Adrenal gland (tissue), 12 donors: ENCODE data around the gene KIAA2012. TPM values are rescaled to one million over a fixed set of nuclear protein-coding genes. Genes with fewer than 3 reads are reported as not detected.

Experiments used
- DNase-seq, 7 donors: peaks; one replicate each; pipeline ENCODE4 v3.0.0-alpha.2; 2019 to 2020
- H3K27ac ChIP-seq, 5 donors: fragments of 200-600 bp; sonication (generic) in 4 of 5; 1 replicate in 3 of 5; 2 replicates in 2 of 5; pipeline versions ENCODE4 v1.5.1 to v1.8.0; 2016 to 2020; ENCODE audit warnings: mild to moderate bottlenecking in 1 of 5
- H3K27me3 ChIP-seq: fragments of 200-600 bp; 2 replicates; pipeline ENCODE4 v1.8.0; 2021
- H3K36me3 ChIP-seq, 2 donors: fragments of 200-600 bp; replicated peaks in 1 of 2; 1 replicate in 1 of 2; 2 replicates in 1 of 2; pipeline versions ENCODE4 v1.5.1 to v1.8.0; 2018 to 2022
- H3K4me1 ChIP-seq, 2 donors: fragments of 200-600 bp; replicated peaks in 1 of 2; 1 replicate in 1 of 2; 2 replicates in 1 of 2; pipeline versions ENCODE4 v1.5.1 to v1.8.0; 2018 to 2021
- H3K4me3 ChIP-seq, 4 donors: fragments of 200-600 bp; sonication (generic) in 3 of 4; one replicate each; pipeline ENCODE4 v1.5.1; 2016 to 2018
- H3K9me3 ChIP-seq, 3 donors: fragments of 200-600 bp; sonication (generic) in 1 of 3; replicated peaks in 1 of 3; 1 replicate in 2 of 3; 2 replicates in 1 of 3; pipeline versions ENCODE4 v1.5.1 to v1.8.0; 2016 to 2021
- CTCF ChIP-seq, 6 experiments: fragments of 450-650 bp in 4 of 6; fragments of 200-600 bp in 2 of 6; sonication (generic) in 1 of 6; IDR thresholded peaks; 1 replicate in 5 of 6; 2 replicates in 1 of 6; pipeline versions ENCODE4 v1.5.1 to v1.8.0; 2016 to 2021; ENCODE audit warnings: antibody characterized with exemption in 6 of 6, mild to moderate bottlenecking in 2 of 6, moderate library complexity in 1 of 6
- POLR2A ChIP-seq, 2 donors: fragments of 450-650 bp; IDR thresholded peaks; one replicate each; pipeline ENCODE4 v1.6.1; 2017; ENCODE audit warnings: antibody characterized with exemption in 2 of 2, mild to moderate bottlenecking in 2 of 2, moderate library complexity in 1 of 2
- WGBS, 4 donors: extraction: QIAGEN DNeasy Blood & Tissue Kit in 2 of 4; methylation state at CpG; one replicate each; pipeline versions ENCODE4 v1.1.5 to v1.1.7; 2013 to 2017; 5-methylcytosine and 5-hydroxymethylcytosine counted together
- intact Hi-C, 2 donors: fragments of 100-400 bp; cut with DNase I; formaldehyde crosslinking; loops; one replicate each; pipeline versions ENCODE4 v1.14.1 to v1.15.0; 2022 to 2023
- polyA plus RNA-seq, 3 donors: library from polyadenylated mRNA; stranded (reverse); fragments of 200-250 nt in 2 of 3; fragments of 350-450 nt in 1 of 3; fragmentation: Illumina TruSeq in 1 of 3; extraction: RNeasy Lipid Tissue Mini Kit (QIAGEN cat#74804) in 1 of 3; gene quantifications; one replicate each; pipeline ENCODE4 v1.2.3, GENCODE V29; 2013 to 2014
- total RNA-seq, 9 donors: library from RNA; depleted of rRNA in 4 of 9; stranded (reverse); fragments of >200 nt in 4 of 9; fragments of 120-200 nt in 1 of 9; fragmentation: NEBNext Ultra II Directional in 1 of 9; extraction: Animal tissue kit (Norgen Biotek cat#: 25700) in 1 of 9; gene quantifications; one replicate each; pipeline versions ENCODE4 v1.1.0 to v1.2.4, GENCODE V29; 2013 to 2023
- donor health status: healthy with polysubstance abuse.
- donor health status: Bipolar disorder and iron deficiency.
- donor health status: DM: yes; HTN: yes; CAD: no.
- donor health status: DM: no; HTN: no; CAD: no.
- donor health status: DM: no; HTN: no; CAD: no.
- donor health status: DM: yes; HTN: yes; CAD: no.

The KIAA2012 gene
- total and polyA plus RNA-seq, 12 donors: 0.09 to 0.16 (median 0.11) TPM; not detected in 9

- intact Hi-C loops: no loop called here
- no peaks in the 10 kb centered on the region for H3K9me3 ChIP-seq
- 64 to 80% (median 71%) methylated on average over 12 of the region's 12 CpGs for WGBS, 4 donors
- DNase-seq: no peak
- H3K27me3 ChIP-seq: no peaks in the 10 kb centered on the region
- no peak for TF ChIP-seq CTCF (IDR thresholded peaks at IDR 0.05)
- no peak for TF ChIP-seq POLR2A (IDR thresholded peaks at IDR 0.05)
- no peak overlapping the region for H3K27ac ChIP-seq
- no peak overlapping the region for H3K4me3 ChIP-seq
- H3K4me1 ChIP-seq: no peaks in the 10 kb centered on the region
- H3K36me3 ChIP-seq: no peaks in the 10 kb centered on the region
These were observed 67.6 kb downstream of the KIAA2012 start for GRCh38 chr2:202140522-202141252.

GRCh38 chr2:202141329-202141947, 68.4 kb downstream of the KIAA2012 start:
- no peaks in the 10 kb centered on the region for H3K27me3 ChIP-seq

GRCh38 chr2:202142540-202142939, 69.5 kb downstream of the KIAA2012 start:
- DNase-seq: no peak
- Histone ChIP-seq H3K27me3 (no peaks in the 10 kb centered on the region), H3K4me1 (no peaks in the 10 kb centered on the region), H3K36me3 (no peaks in the 10 kb centered on the region), H3K9me3 (no peaks in the 10 kb centered on the region), H3K4me3 (no peak overlapping the region), H3K27ac (no peak overlapping the region)
- TF ChIP-seq POLR2A (IDR thresholded peaks at IDR 0.05): no peak
- no peak for TF ChIP-seq CTCF (IDR thresholded peaks at IDR 0.05)
- 75 to 100% (median 83%) methylated on average over 1 of the region's 1 CpG for WGBS, 4 donors
- intact Hi-C loops: no loop called here

More at GRCh38 chr2:202141329-202141947, 68.4 kb downstream of the KIAA2012 start:
- intact Hi-C loops: no loop called here
- H3K36me3 ChIP-seq: no peaks in the 10 kb centered on the region
- no peaks in the 10 kb centered on the region for H3K4me1 ChIP-seq
- H3K27ac ChIP-seq: no peak overlapping the region
- H3K4me3 ChIP-seq: no peak overlapping the region
- 44 to 62% (median 48%) methylated on average over 4 of the region's 4 CpGs for WGBS, 4 donors
- TF ChIP-seq CTCF (IDR thresholded peaks at IDR 0.05): no peak
- TF ChIP-seq POLR2A (IDR thresholded peaks at IDR 0.05): no peak
- no peak for DNase-seq
- no peaks in the 10 kb centered on the region for H3K9me3 ChIP-seq

DNA sequence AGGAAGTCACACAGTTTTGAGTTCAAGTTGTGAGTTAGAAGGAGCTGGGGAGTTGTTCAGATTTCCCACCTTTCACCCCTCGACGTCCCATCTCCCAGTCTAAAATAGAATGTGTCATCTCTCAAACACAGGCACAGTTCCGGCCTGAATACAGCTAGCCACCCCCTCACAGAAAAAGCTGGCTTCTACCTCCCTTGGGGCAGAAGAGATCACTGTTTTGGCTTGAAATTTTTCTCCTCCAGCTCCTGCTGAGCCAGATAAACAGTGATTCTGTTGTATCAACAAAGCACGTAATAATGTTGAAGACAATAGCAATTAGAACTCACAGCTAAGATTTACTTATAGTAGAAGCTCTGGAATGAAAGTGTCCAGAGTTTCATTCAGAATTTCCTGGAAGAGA, 74.7 kb downstream of the KIAA2012 start:
- H3K4me3 ChIP-seq: no peak overlapping the region
- WGBS, 4 donors: 49 to 67% (median 62%) methylated on average over 4 of the region's 4 CpGs
- no peaks in the 10 kb centered on the region for H3K36me3 ChIP-seq
- intact Hi-C loops: no loop called here
- peaks cover 0 to 6% of the 10 kb centered on the region in 2 donors for H3K4me1 ChIP-seq
- H3K27me3 ChIP-seq: no peaks in the 10 kb centered on the region
- no peaks in the 10 kb centered on the region for H3K9me3 ChIP-seq
- DNase-seq: peak in 1 of 7 donors; percentile 16
- H3K27ac ChIP-seq: peak overlapping the region in 1 of 5 donors; percentile 34
- TF ChIP-seq CTCF (IDR thresholded peaks at IDR 0.05): no peak
